Measurements from ENCODE around the gene TK1.
"Not testable (repeated sequence)": the region's sequence is repeated elsewhere in the genome, so short reads cannot be mapped to it uniquely, and the experiment has no call there.

Gene TK1

GRCh38 chr17:78176548-78177025, 10.3 kb downstream of the TK1 start:
- peak; percentile 51 for DNase-seq (ENCODE audit: low read depth)

DNA sequence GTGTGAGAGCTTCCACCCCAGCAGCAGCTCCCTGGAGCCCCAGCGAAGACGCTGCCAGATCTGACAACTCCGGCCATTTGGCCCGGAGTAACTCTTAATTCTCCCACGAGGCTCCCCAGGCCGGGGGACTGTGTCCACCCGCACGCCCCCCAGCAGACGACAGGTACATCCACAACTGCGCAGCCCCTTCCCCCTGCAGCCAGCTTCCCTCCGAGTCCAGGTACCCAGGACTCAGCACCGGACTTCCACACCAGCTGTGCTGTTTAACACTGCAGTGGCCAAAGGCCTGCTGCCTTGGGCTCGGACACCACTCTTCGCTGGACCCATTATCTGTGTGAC, 11.2 kb downstream of the TK1 start:
- no peak for DNase-seq (ENCODE audit: low read depth)

DNA sequence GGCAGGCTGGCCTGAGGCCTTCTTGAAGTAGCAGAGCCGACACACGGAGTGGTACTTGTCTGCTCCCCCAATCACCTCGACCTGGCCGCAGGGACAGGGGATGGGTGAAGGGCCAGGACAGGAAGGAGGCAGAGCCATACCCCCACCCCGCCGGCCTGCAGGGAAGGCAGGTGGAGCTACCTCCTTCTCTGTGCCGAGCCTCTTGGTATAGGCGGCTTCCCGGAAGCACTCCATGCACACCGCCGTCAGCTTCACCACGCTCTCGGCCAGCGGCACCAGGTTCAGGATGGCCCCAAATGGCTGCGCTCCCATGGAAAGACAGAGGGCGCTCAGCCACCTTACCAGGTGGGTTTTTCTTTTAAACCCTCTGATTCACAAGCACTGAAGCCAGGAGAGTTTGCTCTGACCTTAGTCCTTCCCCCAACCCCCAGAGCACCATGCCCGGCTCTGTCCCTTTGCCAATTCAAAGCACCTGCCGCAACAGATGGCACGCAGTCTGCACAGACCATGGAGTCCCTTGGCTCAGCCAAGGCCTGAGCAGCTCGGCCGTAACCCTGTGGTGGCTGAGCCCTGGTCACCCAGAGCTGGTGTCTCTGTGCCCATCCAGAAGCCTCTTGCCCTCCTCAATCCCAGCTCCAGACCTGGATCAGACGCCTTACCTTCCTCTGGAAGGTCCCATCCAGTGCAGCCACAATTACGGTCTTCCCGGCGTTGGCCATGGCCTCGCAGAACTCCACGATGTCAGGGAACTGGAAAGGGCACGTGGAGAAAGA, 11.8 kb downstream of the TK1 start:
- no peak for DNase-seq (ENCODE audit: low read depth)

GRCh38 chr17:78174346-78174869, 12.4 kb downstream of the TK1 start:
- DNase-seq (ENCODE audit: low read depth), result no peak

DNA sequence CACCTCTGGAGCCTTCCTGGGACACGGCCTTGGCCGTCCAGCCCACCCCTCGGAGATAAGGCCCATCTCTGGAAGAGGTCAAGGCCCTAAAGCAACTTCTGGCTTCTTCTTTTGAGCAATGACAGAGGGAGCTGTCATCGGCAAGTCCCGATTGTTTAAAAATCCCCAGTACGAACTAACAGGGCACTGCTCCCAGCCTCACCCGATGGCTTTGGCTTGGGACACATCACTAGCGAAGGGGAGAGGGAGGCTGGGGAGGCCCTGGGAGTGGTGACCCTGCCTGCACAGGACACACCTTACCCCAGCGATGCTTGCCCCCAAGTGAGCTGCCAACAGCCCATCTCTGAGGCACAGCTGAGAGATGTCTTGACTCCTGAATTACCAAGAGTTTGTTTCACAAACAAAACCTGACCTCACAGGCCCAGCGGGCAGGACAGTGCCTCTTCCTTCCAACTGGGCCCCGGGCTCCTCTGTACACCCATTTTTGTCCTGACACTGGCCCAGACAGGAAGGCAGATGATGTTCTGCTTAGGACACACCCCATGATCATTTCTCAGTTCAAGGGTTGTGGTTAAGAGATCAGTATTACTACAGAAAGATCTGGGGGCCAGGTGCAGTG, 13.6 kb downstream of the TK1 start:
- DNase-seq (ENCODE audit: low read depth), result no peak

GRCh38 chr17:78172249-78173051, 14.4 kb downstream of the TK1 start:
- no peak for DNase-seq (ENCODE audit: low read depth)

DNA sequence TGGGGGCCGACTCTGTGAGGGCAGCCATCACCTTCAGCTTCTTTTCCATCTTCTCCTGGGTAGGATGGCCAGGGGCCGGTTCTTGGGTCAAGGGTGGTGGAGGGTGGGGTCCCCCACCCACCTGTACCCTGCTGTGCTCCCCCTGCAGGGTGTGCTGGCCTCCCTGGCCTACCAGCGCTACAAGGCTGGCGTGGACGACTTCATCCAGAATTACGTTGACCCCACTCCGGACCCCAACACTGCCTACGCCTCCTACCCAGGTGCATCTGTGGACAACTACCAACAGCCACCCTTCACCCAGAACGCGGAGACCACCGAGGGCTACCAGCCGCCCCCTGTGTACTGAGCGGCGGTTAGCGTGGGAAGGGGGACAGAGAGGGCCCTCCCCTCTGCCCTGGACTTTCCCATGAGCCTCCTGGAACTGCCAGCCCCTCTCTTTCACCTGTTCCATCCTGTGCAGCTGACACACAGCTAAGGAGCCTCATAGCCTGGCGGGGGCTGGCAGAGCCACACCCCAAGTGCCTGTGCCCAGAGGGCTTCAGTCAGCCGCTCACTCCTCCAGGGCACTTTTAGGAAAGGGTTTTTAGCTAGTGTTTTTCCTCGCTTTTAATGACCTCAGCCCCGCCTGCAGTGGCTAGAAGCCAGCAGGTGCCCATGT, 15.1 kb downstream of the TK1 start:
- not testable (repeated sequence) for DNase-seq (ENCODE audit: low read depth)

GRCh38 chr17:78170692-78171590, 15.9 kb downstream of the TK1 start:
- DNase-seq (ENCODE audit: low read depth), result no peak

DNA sequence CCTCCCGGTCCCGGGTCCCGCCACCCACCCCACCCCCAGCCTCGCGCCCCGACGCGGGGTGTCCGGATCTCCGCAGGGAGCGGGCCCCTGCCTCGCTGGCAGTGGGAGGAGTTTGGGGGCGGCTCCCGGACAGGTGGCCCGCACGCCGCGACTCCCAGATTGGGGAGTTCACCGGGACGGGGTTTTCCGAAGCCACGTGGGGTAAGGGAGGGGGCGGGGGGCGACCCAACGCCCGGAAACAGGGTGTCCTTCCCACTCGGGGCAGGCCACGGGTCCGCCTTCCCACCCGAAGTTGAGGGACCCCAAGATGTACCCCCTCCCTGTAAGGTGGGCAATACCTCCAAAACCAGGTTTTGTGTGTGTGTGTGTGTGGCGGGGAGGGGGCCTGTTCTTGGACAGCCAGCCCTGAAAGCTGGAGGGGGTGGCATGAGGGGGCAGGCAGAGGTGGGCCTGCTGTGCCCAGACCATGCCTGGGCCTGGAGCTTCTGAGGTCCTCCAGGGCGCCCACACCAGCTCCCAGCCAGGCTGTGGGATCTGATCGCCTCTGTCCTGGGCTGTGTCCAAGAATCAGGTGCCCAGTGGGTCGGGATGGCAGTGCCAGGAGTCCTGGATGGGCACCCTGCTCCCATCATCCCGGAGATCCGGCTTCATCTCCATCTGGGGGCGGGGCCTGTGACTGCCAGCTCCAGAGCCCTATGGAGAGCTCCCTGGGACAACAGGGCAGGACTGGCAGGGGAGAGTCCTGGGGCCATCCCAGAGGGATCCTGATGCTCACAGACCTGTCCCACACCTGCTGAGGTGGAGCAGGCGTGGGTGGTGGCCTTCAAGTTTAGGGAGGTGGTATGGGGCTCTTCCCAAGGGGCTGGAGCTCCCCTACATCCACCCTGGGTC, 17.7 kb downstream of the TK1 start:
- DNase-seq (ENCODE audit: low read depth), result peak; percentile 25

DNA sequence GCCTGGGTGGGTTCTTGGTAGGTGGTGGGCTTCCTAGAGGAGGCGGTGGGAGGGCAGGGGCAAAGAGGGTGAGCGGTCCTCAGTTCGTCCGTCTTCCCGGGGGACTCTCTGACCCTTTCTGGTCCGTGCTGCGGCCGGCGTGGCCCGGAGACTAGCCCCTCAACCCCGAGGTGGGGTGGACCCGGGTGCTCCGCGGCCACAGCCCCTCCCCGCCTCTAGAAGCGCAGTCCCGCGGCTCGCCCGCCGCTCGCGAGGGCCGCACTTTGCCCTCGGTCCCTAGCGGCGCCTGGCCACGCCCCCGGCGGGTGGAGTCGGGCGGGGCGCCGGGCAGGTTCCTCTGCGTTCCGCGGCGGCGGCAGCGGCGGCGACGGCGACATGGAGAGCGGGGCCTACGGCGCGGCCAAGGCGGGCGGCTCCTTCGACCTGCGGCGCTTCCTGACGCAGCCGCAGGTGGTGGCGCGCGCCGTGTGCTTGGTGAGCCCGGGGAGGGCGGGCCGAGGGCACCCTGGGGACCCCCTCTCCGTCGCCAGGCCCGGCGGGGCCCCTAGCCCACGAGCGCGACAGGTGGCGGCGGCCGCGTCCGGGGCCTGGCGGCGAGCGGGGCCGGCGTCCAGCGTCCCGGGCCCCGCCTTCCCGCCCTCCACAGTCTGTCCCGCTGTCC, 18.5 kb downstream of the TK1 start, which contains the start of gene SYNGR2:
Gene SYNGR2 (plus strand): TSS at position 340 of the 661 bp plus-strand sequence. CDS start 36 bp downstream, at position 376.
- peak; percentile 59 for DNase-seq (ENCODE audit: low read depth)

- no peak for DNase-seq (ENCODE audit: low read depth)
These were observed 20.4 kb downstream of the TK1 start for GRCh38 chr17:78166416-78166815.

- no peak for DNase-seq (ENCODE audit: low read depth)
These were observed 21.9 kb downstream of the TK1 start for GRCh38 chr17:78164748-78165607.

DNA sequence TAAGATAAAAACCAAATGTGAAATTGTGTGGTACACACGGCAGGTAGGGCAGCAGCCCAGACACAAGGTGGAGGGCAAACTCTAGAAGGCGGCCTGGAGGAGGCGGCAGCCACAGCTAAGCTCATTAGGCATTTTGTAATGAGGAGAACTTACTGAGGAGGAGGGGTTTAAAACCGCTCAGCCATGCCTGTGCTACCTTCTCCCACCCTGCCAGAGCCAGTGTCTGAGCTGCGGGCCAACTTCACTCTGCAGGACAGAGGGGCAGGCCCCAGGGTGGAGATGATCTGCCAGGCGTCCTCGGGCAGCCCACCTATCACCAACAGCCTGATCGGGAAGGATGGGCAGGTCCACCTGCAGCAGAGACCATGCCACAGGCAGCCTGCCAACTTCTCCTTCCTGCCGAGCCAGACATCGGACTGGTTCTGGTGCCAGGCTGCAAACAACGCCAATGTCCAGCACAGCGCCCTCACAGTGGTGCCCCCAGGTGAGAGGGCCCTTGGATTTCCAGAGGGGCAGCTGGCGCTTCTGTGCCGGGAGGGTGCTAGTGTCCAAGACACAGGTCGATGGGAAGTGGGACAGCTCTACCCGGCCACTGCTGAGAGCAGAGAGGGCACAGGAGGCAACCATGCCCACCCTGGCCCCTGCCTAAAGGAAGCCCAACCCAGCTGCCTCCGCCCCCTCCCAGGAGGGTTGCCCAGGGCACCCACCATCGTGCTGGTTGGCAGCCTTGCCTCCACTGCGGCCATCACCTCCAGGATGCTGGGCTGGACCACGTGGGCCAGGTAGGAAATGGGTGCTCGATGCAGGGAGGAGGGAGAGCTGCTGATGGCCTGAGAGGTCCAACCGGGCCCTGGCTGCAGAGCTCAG, 22.7 kb downstream of the TK1 start:
- DNase-seq (ENCODE audit: low read depth), result no peak

GRCh38 chr17:78159575-78160158, 27.2 kb downstream of the TK1 start:
- DNase-seq (ENCODE audit: low read depth), result no peak

GRCh38 chr17:78154903-78155811, 31.7 kb downstream of the TK1 start:
- DNase-seq (ENCODE audit: low read depth), result no peak

GRCh38 chr17:78151514-78152008, 35.3 kb downstream of the TK1 start:
- DNase-seq (ENCODE audit: low read depth), result no peak

Measured in stimulated activated CD8-positive, alpha-beta memory T cell treated with anti-CD3 and anti-CD28 coated beads, Interleukin-7, amount 100 ng/mL, for 24 hours (primary cell).